GM12875 (cell line): ENCODE results near the gene ASB4.
"Not testable (repeated sequence)": the region's sequence is repeated elsewhere in the genome, so short reads cannot be mapped to it uniquely, and the experiment has no call there.

Experiments
- H3K4me3 ChIP-seq: one replicate; pipeline ENCODE4 v1.5.1; 2011; ENCODE audit warnings: low read depth, low read length, control low read depth
- CTCF ChIP-seq: IDR thresholded peaks from 2 replicates; pipeline ENCODE4 v1.5.1; 2011; ENCODE audit warnings: low read depth, mild to moderate bottlenecking, control low read depth, inconsistent platforms, low read length, moderate library complexity, borderline replicate concordance; ENCODE audit not compliant: insufficient read depth

The ASB4 gene

GRCh38 chr7:95493247-95493646, 7.5 kb downstream of the ASB4 start:
- no peak overlapping the region for H3K4me3 ChIP-seq
- TF ChIP-seq CTCF: no peak

GRCh38 chr7:95493844-95494243, 8.1 kb downstream of the ASB4 start:
- TF ChIP-seq CTCF: no peak
- H3K4me3 ChIP-seq: no peak overlapping the region

- no peak overlapping the region for H3K4me3 ChIP-seq
- no peak for TF ChIP-seq CTCF
Measured at GRCh38 chr7:95501261-95501832, 15.6 kb downstream of the ASB4 start.

GRCh38 chr7:95502403-95502802, 16.7 kb downstream of the ASB4 start:
- H3K4me3 ChIP-seq: no peak overlapping the region
- no peak for TF ChIP-seq CTCF

- TF ChIP-seq CTCF: no peak
- no peak overlapping the region for H3K4me3 ChIP-seq
Measured at GRCh38 chr7:95503271-95504131, 17.8 kb downstream of the ASB4 start.

GRCh38 chr7:95504132-95504588, 18.4 kb downstream of the ASB4 start:
- not testable (repeated sequence) for H3K4me3 ChIP-seq

- no peak overlapping the region for H3K4me3 ChIP-seq
- TF ChIP-seq CTCF: no peak
Measured at GRCh38 chr7:95508780-95509179, 23.0 kb downstream of the ASB4 start.

- no peak for TF ChIP-seq CTCF
- no peak overlapping the region for H3K4me3 ChIP-seq
Measured at GRCh38 chr7:95509199-95509598, 23.5 kb downstream of the ASB4 start.
